GM12878 (cell line): Measurements from ENCODE around the gene MAP2K4. TPM values are rescaled to one million over a fixed set of nuclear protein-coding genes. Genes with fewer than 3 reads are reported as not detected.

Source experiments
- ATAC-seq: fragments of 200-7000 bp; cut with Tn5 transposase; 3 replicates; pipeline ENCODE4 v1.9.1; 2020; ENCODE audit warnings: mild to moderate bottlenecking, moderate library complexity
- BruUV-seq: library from RNA; stranded (reverse); fragments of 400-500 nt; replicated peaks from 2 replicates; lab custom pipeline; 2021; lab: Mats Ljungman, UMichigan
- CTCF ChIA-PET: fragments of 300-600 bp; sonication (Branson Sonifier 250); formaldehyde crosslinking; extraction: SDS; loops from one replicate; lab custom pipeline; 2021; ENCODE audit warnings: inconsistent platforms; lab: Yijun Ruan, JAX
- POLR2A ChIA-PET: fragments of 350-600 bp; formaldehyde crosslinking; extraction: SDS; loops from one replicate; lab custom pipeline; 2021; ENCODE audit warnings: inconsistent platforms; lab: Charles Lee
- RAD21 ChIA-PET: fragments of 300-600 bp; sonication (Branson Sonifier 250); formaldehyde crosslinking; loops from one replicate; lab custom pipeline; 2023; ENCODE audit warnings: antibody characterized with exemption; ENCODE audit not compliant: unreplicated experiment; lab: Charles Lee
- SMC1A ChIA-PET: fragments of 300-600 bp; sonication (Branson Sonifier 250); formaldehyde crosslinking; loops from one replicate; lab custom pipeline; 2023; ENCODE audit not compliant: unreplicated experiment, uncharacterized antibody; lab: Charles Lee
- DNase-seq: peaks from one replicate; pipeline ENCODE4 v3.0.0-alpha.2; 2011; ENCODE audit warnings: low read depth, low spot score
- FAIRE-seq: peaks from 3 replicates; lab custom pipeline; 2011; peaks lifted over from hg19 to GRCh38; lab: Jason Lieb, UNC
- H2AFZ ChIP-seq: 2 replicates; pipeline ENCODE4 v1.6.0; 2011; ENCODE audit warnings: low read depth, low read length, control low read depth; ENCODE audit not compliant: control insufficient read depth
- H3K27ac ChIP-seq: 2 replicates; pipeline ENCODE4 v1.5.1; 2011; ENCODE audit warnings: control low read depth; ENCODE audit not compliant: control insufficient read depth, insufficient read depth
- H3K27me3 ChIP-seq, 2 experiments: replicated peaks in 1 of 2; 2 replicates each; pipeline versions ENCODE4 v1.6.0 to v1.6.1; 2011; ENCODE audit warnings: low read length in 1 of 2; ENCODE audit not compliant: control insufficient read depth in 2 of 2, insufficient read depth in 2 of 2
- H3K36me3 ChIP-seq, 2 experiments: 2 replicates each; pipeline ENCODE4 v1.5.1; 2011; ENCODE audit warnings: low read length in 1 of 2; ENCODE audit not compliant: control insufficient read depth in 2 of 2, insufficient read depth in 2 of 2
- H3K4me1 ChIP-seq: 2 replicates; pipeline ENCODE4 v1.6.1; 2011; ENCODE audit warnings: mild to moderate bottlenecking, low read length, moderate library complexity, mixed read lengths; ENCODE audit not compliant: control insufficient read depth, insufficient read depth
- H3K4me2 ChIP-seq: 2 replicates; pipeline ENCODE4 v1.6.0; 2011; ENCODE audit warnings: control low read depth; ENCODE audit not compliant: control insufficient read depth, insufficient read depth
- H3K4me3 ChIP-seq: fragments of 200-600 bp; sonication (generic); 2 replicates; pipeline ENCODE4 v1.5.1; 2016
- H3K79me2 ChIP-seq: 2 replicates; pipeline ENCODE4 v1.6.0; 2011; ENCODE audit warnings: low read length; ENCODE audit not compliant: control insufficient read depth, insufficient read depth
- H3K9ac ChIP-seq: 2 replicates; pipeline ENCODE4 v1.8.0; 2011; ENCODE audit warnings: low read length, control low read depth, mixed read lengths; ENCODE audit not compliant: control insufficient read depth, insufficient read depth
- H3K9me3 ChIP-seq: replicated peaks from 3 replicates; pipeline ENCODE4 v1.5.1; 2011; ENCODE audit warnings: mild to moderate bottlenecking, low read length; ENCODE audit not compliant: control insufficient read depth, insufficient read depth
- H4K20me1 ChIP-seq: 2 replicates; pipeline ENCODE4 v1.6.0; 2011; ENCODE audit not compliant: control insufficient read depth, insufficient read depth
- CBFB ChIP-seq: IDR thresholded peaks from 2 replicates; pipeline ENCODE4 v1.6.1; 2016; ENCODE audit warnings: antibody characterized with exemption, low read depth
- MEF2A ChIP-seq: IDR thresholded peaks from 2 replicates; pipeline ENCODE4 v1.6.1; 2011; ENCODE audit warnings: low read depth, mild to moderate bottlenecking, low read length, moderate library complexity; ENCODE audit not compliant: insufficient read depth
- POU2F2 ChIP-seq: IDR thresholded peaks from 3 replicates; pipeline ENCODE4 v1.6.1; 2011; ENCODE audit warnings: low read depth, mild to moderate bottlenecking, low read length, borderline replicate concordance
- SUZ12 ChIP-seq: fragments of 200-600 bp; sonication (generic); IDR thresholded peaks from one replicate; pipeline ENCODE4 v1.6.1; 2018; ENCODE audit warnings: antibody characterized with exemption, mild to moderate bottlenecking; ENCODE audit not compliant: unreplicated experiment
- TAF1 ChIP-seq: IDR thresholded peaks from 2 replicates; pipeline ENCODE4 v1.6.1; 2011; ENCODE audit warnings: mild to moderate bottlenecking, low read depth, low read length, borderline replicate concordance
- ZNF207 ChIP-seq: fragments of 450-650 bp; IDR thresholded peaks from 2 replicates; pipeline ENCODE4 v1.6.1; 2014; ENCODE audit warnings: antibody characterized with exemption, mild to moderate bottlenecking, borderline replicate concordance
- ZNF592 ChIP-seq: fragments of 450-650 bp; IDR thresholded peaks from 2 replicates; pipeline ENCODE4 v1.6.1; 2017; ENCODE audit warnings: mild to moderate bottlenecking, moderate library complexity
- WGBS: methylation state at CpG from one replicate; pipeline ENCODE4 v1.1.6; 2016; ENCODE audit warnings: low lambda C conversion rate; ENCODE audit not compliant: insufficient replicate concordance, insufficient coverage; ENCODE audit errors: missing lambda C conversion rate; 5-methylcytosine and 5-hydroxymethylcytosine counted together
- in situ Hi-C: fragments of 300-500 bp; cut with MboI; formaldehyde crosslinking; loops from 9 replicates; pipeline ENCODE4 v1.14.3; 2018; ENCODE audit warnings: mixed read lengths
- intact Hi-C: fragments of 100-400 bp; cut with micrococcal nuclease; formaldehyde crosslinking; loops from one replicate; pipeline ENCODE4 v1.14.2; 2022; ENCODE audit not compliant: unreplicated experiment
- polyA plus RNA-seq, 11 experiments: library from polyadenylated mRNA; depleted of rRNA in 4 of 11; unstranded in 6 of 11; stranded (reverse) in 5 of 11; fragments of >200 nt; fragmentation: Nextera tagmentation in 4 of 11; fragmentation: Illumina TruSeq in 1 of 11; extraction: Ambion mirVana in 4 of 11; extraction: Trizol in 1 of 11; gene quantifications; 1 replicate in 1 of 11; 2 replicates in 10 of 11; pipeline versions ENCODE4 v1.2.1 to v1.2.3, GENCODE V29; 2011 to 2016; ENCODE audit warnings: inconsistent platforms in 2 of 11, missing spikeins in 2 of 11, low read depth in 1 of 11
- total RNA-seq, 4 experiments: library from RNA; depleted of rRNA in 3 of 4; stranded (reverse); fragments of >200 nt in 3 of 4; fragmentation: Illumina TruSeq in 1 of 4; extraction: Trizol in 1 of 4; gene quantifications; 2 replicates each; pipeline versions ENCODE4 v1.2.1 to v1.2.3, GENCODE V29; 2013 to 2021

The MAP2K4 gene
- total and polyA plus RNA-seq, 10 of the 15 experiments (the other 5 are each of a cell fraction or from before 2014, with no cell fraction given), result 5.4 to 34.1 (median 25.5) TPM

DNA sequence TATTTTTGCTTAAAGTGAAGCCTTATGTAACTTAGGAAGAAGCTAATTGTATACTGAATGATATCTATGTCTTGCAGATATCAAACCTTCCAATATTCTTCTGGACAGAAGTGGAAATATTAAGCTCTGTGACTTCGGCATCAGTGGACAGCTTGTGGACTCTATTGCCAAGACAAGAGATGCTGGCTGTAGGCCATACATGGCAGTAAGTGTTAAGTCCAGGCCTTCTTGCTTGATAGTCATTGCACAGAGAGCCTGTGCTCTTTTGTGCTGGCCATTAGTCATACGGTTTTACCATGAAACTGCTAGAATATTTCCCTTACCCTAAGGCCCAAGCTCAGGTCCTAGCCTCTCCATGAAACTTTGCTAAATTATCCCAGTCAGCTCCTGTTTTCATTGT, 92.5 kb downstream of the MAP2K4 start:
- H3K27me3 ChIP-seq, result no peaks in the 10 kb centered on the region
- no peaks in the 10 kb centered on the region for H4K20me1 ChIP-seq
- TF ChIP-seq MEF2A (no peak), CBFB (no peak), TAF1 (no peak), ZNF592 (no peak), SUZ12 (no peak), POU2F2 (no peak), ZNF207 (no peak)
- TF ChIP-seq, all 136 proteins: peak for 0
- FAIRE-seq (no peak), ATAC-seq (no peak), DNase-seq (no peak)
- H3K9me3 ChIP-seq, result no peaks in the 10 kb centered on the region
- no peak overlapping the region for H3K4me2 ChIP-seq
- no peak overlapping the region for H3K9ac ChIP-seq
- ChIA-PET RAD21 (no interaction called here), SMC1A (interaction anchor here (0.8 kb wide), 1 partner anchor 14 kb away, joined by 4 read pairs; no protein-coding TSS in a partner anchor), POLR2A (no interaction called here), CTCF (interaction anchor here (1.2 kb wide), 1 partner anchor 9 kb away, joined by 3 read pairs; no protein-coding TSS in a partner anchor)
- H2AFZ ChIP-seq, result no peak overlapping the region
- no TSS peak for BruUV-seq
- H3K4me3 ChIP-seq, result no peak overlapping the region
- 57% methylated on average over 2 of the region's 2 CpGs for WGBS
- H3K36me3 ChIP-seq, result peaks cover 2 to 3% of the 10 kb centered on the region in 2 experiments; a peak in 3 of 4 replicates
- intact Hi-C loops (no loop called here), in situ Hi-C loops (no loop called here)
- H3K4me1 ChIP-seq, result peaks cover 5% of the 10 kb centered on the region; the same call in 1 of the 2 replicates
- no peak overlapping the region for H3K27ac ChIP-seq
- H3K79me2 ChIP-seq, result no peaks in the 10 kb centered on the region
